HCT116 (cell line): Measurements from ENCODE around the gene PHACTR1. TPM values are rescaled to one million over a fixed set of nuclear protein-coding genes. Genes with fewer than 3 reads are reported as not detected.

ENCODE experiments used
- ATAC-seq: fragments of 200-7000 bp; cut with Tn5 transposase; 2 replicates; pipeline ENCODE4 v1.9.1; 2020; ENCODE audit warnings: mild to moderate bottlenecking, moderate library complexity
- BruUV-seq: library from RNA; stranded (reverse); fragments of 400-500 nt; replicated peaks from 2 replicates; lab custom pipeline; 2021; lab: Mats Ljungman, UMichigan
- CTCF ChIA-PET: fragments of 300-600 bp; sonication (Branson Sonifier 250); formaldehyde crosslinking; loops from one replicate; lab custom pipeline; 2021; ENCODE audit warnings: antibody characterized with exemption; lab: Charles Lee
- POLR2A ChIA-PET: fragments of 300-600, 350-600 bp; sonication (Branson Sonifier 250); formaldehyde crosslinking; loops from one replicate; lab custom pipeline; 2021; ENCODE audit warnings: antibody characterized with exemption; lab: Charles Lee
- RAD21 ChIA-PET, 2 experiments: fragments of 300-600 bp; sonication (Branson Sonifier 250); formaldehyde crosslinking; loops; one replicate each; lab custom pipeline; 2023; ENCODE audit warnings: low total read pairs in 2 of 2; ENCODE audit not compliant: uncharacterized antibody in 2 of 2, unreplicated experiment in 2 of 2, low non-redundant PET in 1 of 2; lab: Charles Lee
- DNase-seq: peaks from one replicate; pipeline ENCODE4 v3.0.0-alpha.2; 2010; ENCODE audit warnings: low read depth, low spot score
- H2AFZ ChIP-seq: fragments of 200-600 bp; shearing (Covaris generic), sonication (generic); 2 replicates; pipeline ENCODE4 v1.6.1; 2017; ENCODE audit warnings: low read depth, mixed run types, mixed read lengths, antibody characterized with exemption, low read length; ENCODE audit not compliant: poor library complexity, severe bottlenecking
- H3K27ac ChIP-seq: 2 replicates; pipeline ENCODE4 v1.5.1; 2012; ENCODE audit warnings: low read depth, low read length
- H3K27me3 ChIP-seq: fragments of 200-600 bp; sonication (generic); 2 replicates; pipeline ENCODE4 v1.6.1; 2016; ENCODE audit warnings: mixed run types, low read length, mixed read lengths; ENCODE audit not compliant: insufficient read depth
- H3K36me3 ChIP-seq, 2 experiments: fragments of 200-500 bp in 1 of 2; fragments of 200-600 bp in 1 of 2; sonication (Bioruptor generic) in 1 of 2; sonication (generic) in 1 of 2; 2 replicates each; pipeline versions ENCODE4 v1.5.1 to v1.6.1; 2014 to 2016; ENCODE audit warnings: low read length in 2 of 2, inconsistent platforms in 1 of 2, mixed read lengths in 1 of 2, mixed run types in 1 of 2; ENCODE audit not compliant: insufficient read depth in 2 of 2, control insufficient read depth in 1 of 2
- H3K4me1 ChIP-seq, 2 experiments: fragments of 200-600 bp in 1 of 2; sonication (generic) in 1 of 2; 2 replicates each; pipeline versions ENCODE4 v1.5.1 to v1.6.1; 2012 to 2017; ENCODE audit warnings: low read length in 2 of 2, inconsistent platforms in 1 of 2, mild to moderate bottlenecking in 1 of 2, mixed read lengths in 1 of 2, mixed run types in 1 of 2, moderate library complexity in 1 of 2; ENCODE audit not compliant: insufficient read depth in 2 of 2, control insufficient read depth in 1 of 2
- H3K4me2 ChIP-seq: fragments of 200-600 bp; sonication (generic); 2 replicates; pipeline ENCODE4 v1.6.1; 2017; ENCODE audit warnings: mixed run types, low read length, mixed read lengths
- H3K4me3 ChIP-seq, 2 experiments: fragments of 200-600 bp in 1 of 2; sonication (generic) in 1 of 2; replicated peaks in 1 of 2; 2 replicates each; pipeline ENCODE4 v1.5.1; 2011 to 2016; ENCODE audit warnings: low read length in 2 of 2, control low read depth in 1 of 2, low read depth in 1 of 2, mild to moderate bottlenecking in 1 of 2, mixed read lengths in 1 of 2, mixed run types in 1 of 2
- H3K79me2 ChIP-seq: fragments of 200-600 bp; sonication (generic); 2 replicates; pipeline ENCODE4 v1.6.1; 2017; ENCODE audit warnings: mild to moderate bottlenecking, mixed run types, low read length, moderate library complexity, mixed read lengths; ENCODE audit not compliant: insufficient read depth
- H3K9ac ChIP-seq: fragments of 200-600 bp; sonication (generic); 2 replicates; pipeline ENCODE4 v1.6.1; 2016; ENCODE audit warnings: low read length, mixed read lengths
- H3K9me2 ChIP-seq: fragments of 200-600 bp; sonication (generic), shearing (Covaris generic); 2 replicates; pipeline ENCODE4 v1.6.1; 2017; ENCODE audit warnings: mixed run types, mild to moderate bottlenecking, moderate library complexity; ENCODE audit not compliant: insufficient read depth
- H3K9me3 ChIP-seq, 2 experiments: fragments of 200-500 bp in 1 of 2; fragments of 200-600 bp in 1 of 2; sonication (Bioruptor generic) in 1 of 2; sonication (generic) in 1 of 2; 2 replicates each; pipeline ENCODE4 v1.6.1; 2014 to 2017; ENCODE audit warnings: low read length in 2 of 2, mixed read lengths in 2 of 2, inconsistent platforms in 1 of 2, low read depth in 1 of 2, mild to moderate bottlenecking in 1 of 2, mixed run types in 1 of 2, moderate library complexity in 1 of 2; ENCODE audit not compliant: control insufficient read depth in 1 of 2, insufficient read depth in 1 of 2
- H4K20me1 ChIP-seq: fragments of 200-600 bp; sonication (generic), shearing (Covaris generic); 2 replicates; pipeline ENCODE4 v1.6.1; 2017; ENCODE audit warnings: mixed run types, mild to moderate bottlenecking, moderate library complexity; ENCODE audit not compliant: insufficient read depth
- CBX3 ChIP-seq: IDR thresholded peaks from 2 replicates; pipeline ENCODE4 v1.6.1; 2012; ENCODE audit warnings: low read depth
- CEBPB ChIP-seq: IDR thresholded peaks from 2 replicates; pipeline ENCODE4 v1.6.1; 2012; ENCODE audit warnings: low read depth
- EGR1 ChIP-seq: IDR thresholded peaks from 2 replicates; pipeline ENCODE4 v1.6.1; 2012; ENCODE audit warnings: low read depth
- ELF1 ChIP-seq: IDR thresholded peaks from 2 replicates; pipeline ENCODE4 v1.6.1; 2012; ENCODE audit warnings: low read depth, borderline replicate concordance
- EZH2 ChIP-seq: fragments of 200-600 bp; sonication (generic); IDR thresholded peaks from 2 replicates; pipeline ENCODE4 v1.6.1; 2017; ENCODE audit warnings: antibody characterized with exemption, mixed run types
- EZH2phosphoT487 ChIP-seq: fragments of 200-600 bp; IDR thresholded peaks from 2 replicates; pipeline ENCODE4 v1.6.1; 2018; ENCODE audit warnings: antibody characterized with exemption, borderline replicate concordance
- FOSL1 ChIP-seq: IDR thresholded peaks from 2 replicates; pipeline ENCODE4 v1.6.1; 2012; ENCODE audit warnings: low read depth
- POLR2A ChIP-seq: IDR thresholded peaks from 2 replicates; pipeline ENCODE4 v1.7.0; 2011; ENCODE audit warnings: borderline replicate concordance; ENCODE audit not compliant: insufficient read depth, insufficient read length; ENCODE audit errors: extremely low read depth
- POLR2AphosphoS5 ChIP-seq: IDR thresholded peaks from 2 replicates; pipeline ENCODE4 v1.6.1; 2011; ENCODE audit warnings: mild to moderate bottlenecking, low read depth, low read length, moderate library complexity
- RAD21 ChIP-seq: IDR thresholded peaks from 2 replicates; pipeline ENCODE4 v1.6.1; 2012; ENCODE audit warnings: low read depth, mild to moderate bottlenecking
- SIN3A ChIP-seq: IDR thresholded peaks from 2 replicates; pipeline ENCODE4 v1.6.1; 2012; ENCODE audit warnings: low read depth
- TCF7L2 ChIP-seq: IDR thresholded peaks from 2 replicates; pipeline ENCODE4 v1.7.0; 2011; ENCODE audit warnings: borderline replicate concordance, inconsistent platforms; ENCODE audit not compliant: insufficient read depth, insufficient read length; ENCODE audit errors: extremely low read depth
- ZFX ChIP-seq: fragments of 450-650 bp; IDR thresholded peaks from 2 replicates; pipeline ENCODE4 v1.6.1; 2017
- intact Hi-C: fragments of 100-400 bp; cut with micrococcal nuclease; formaldehyde crosslinking; loops from 2 replicates; pipeline ENCODE4 v1.10.0; 2022
- total RNA-seq: library from RNA; stranded (reverse); gene quantifications from one replicate; pipeline ENCODE4 v1.2.1, GENCODE V29; 2021; ENCODE audit not compliant: unreplicated experiment
- TF ChIP-seq, protein P1 (sequence below), 3 experiments: fragments of 200-600 bp in 1 of 3; sonication (generic) in 1 of 3; IDR thresholded peaks in 2 of 3; conservative IDR thresholded peaks in 1 of 3; 2 replicates each; pipeline ENCODE4 v1.5.1; 2012 to 2017; ENCODE audit warnings: low read depth in 2 of 3, low read length in 2 of 3, antibody characterized with exemption in 1 of 3, borderline replicate concordance in 1 of 3, control low read depth in 1 of 3, mild to moderate bottlenecking in 1 of 3, mixed read lengths in 1 of 3, mixed run types in 1 of 3, moderate library complexity in 1 of 3; ENCODE audit not compliant: insufficient read depth in 1 of 3
- TF ChIP-seq, protein P2 (sequence below): IDR thresholded peaks from 2 replicates; pipeline ENCODE4 v1.6.1; 2012

The PHACTR1 gene
- total RNA-seq, 1 experiment from 2014 or later, result 0.17 TPM

GRCh38 chr6:13015379-13015681, 298.8 kb downstream of the PHACTR1 start:
- no peak for TF ChIP-seq EZH2
- no peak for TF ChIP-seq CEBPB
- no peak for TF ChIP-seq RAD21
- no peak for TF ChIP-seq ZFX
- TF ChIP-seq, protein P1, sequence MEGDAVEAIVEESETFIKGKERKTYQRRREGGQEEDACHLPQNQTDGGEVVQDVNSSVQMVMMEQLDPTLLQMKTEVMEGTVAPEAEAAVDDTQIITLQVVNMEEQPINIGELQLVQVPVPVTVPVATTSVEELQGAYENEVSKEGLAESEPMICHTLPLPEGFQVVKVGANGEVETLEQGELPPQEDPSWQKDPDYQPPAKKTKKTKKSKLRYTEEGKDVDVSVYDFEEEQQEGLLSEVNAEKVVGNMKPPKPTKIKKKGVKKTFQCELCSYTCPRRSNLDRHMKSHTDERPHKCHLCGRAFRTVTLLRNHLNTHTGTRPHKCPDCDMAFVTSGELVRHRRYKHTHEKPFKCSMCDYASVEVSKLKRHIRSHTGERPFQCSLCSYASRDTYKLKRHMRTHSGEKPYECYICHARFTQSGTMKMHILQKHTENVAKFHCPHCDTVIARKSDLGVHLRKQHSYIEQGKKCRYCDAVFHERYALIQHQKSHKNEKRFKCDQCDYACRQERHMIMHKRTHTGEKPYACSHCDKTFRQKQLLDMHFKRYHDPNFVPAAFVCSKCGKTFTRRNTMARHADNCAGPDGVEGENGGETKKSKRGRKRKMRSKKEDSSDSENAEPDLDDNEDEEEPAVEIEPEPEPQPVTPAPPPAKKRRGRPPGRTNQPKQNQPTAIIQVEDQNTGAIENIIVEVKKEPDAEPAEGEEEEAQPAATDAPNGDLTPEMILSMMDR (IDR thresholded peaks at IDR 0.05 in 2 of 3, conservative IDR thresholded peaks at IDR 0.05 in 1 of 3; ENCODE audit: borderline replicate concordance in 1 of 3, insufficient read depth in 1 of 3, low read depth in 2 of 3, low read length in 2 of 3), result no peak
- no peak for TF ChIP-seq POLR2A
- TF ChIP-seq EGR1, result no peak
- TF ChIP-seq, protein P2, sequence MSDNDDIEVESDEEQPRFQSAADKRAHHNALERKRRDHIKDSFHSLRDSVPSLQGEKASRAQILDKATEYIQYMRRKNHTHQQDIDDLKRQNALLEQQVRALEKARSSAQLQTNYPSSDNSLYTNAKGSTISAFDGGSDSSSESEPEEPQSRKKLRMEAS, result no peak
- TF ChIP-seq TCF7L2, result no peak
- no peak for TF ChIP-seq POLR2AphosphoS5
- TF ChIP-seq ELF1, result no peak
- no peak for TF ChIP-seq FOSL1
- no peak for TF ChIP-seq CBX3
- TF ChIP-seq EZH2phosphoT487, result no peak
- TF ChIP-seq SIN3A, result no peak
- no peaks in the 10 kb centered on the region for H3K4me1 ChIP-seq
- CTCF ChIA-PET, result no interaction called here
- POLR2A ChIA-PET, result no interaction called here
- H4K20me1 ChIP-seq, result no peaks in the 10 kb centered on the region
- H3K79me2 ChIP-seq, result no peaks in the 10 kb centered on the region
- intact Hi-C loops, result no loop called here
- H3K9ac ChIP-seq, result no peak overlapping the region
- no peak for ATAC-seq
- H3K4me2 ChIP-seq, result no peak overlapping the region
- no TSS peak for BruUV-seq
- RAD21 ChIA-PET, result no interaction called here
- no peak overlapping the region for H3K27ac ChIP-seq
- H3K9me3 ChIP-seq, result no peaks in the 10 kb centered on the region
- H3K4me3 ChIP-seq, result no peak overlapping the region
- H3K27me3 ChIP-seq, result peaks cover 32% of the 10 kb centered on the region
- no peak for DNase-seq
- H3K9me2 ChIP-seq, result no peaks in the 10 kb centered on the region
- H3K36me3 ChIP-seq, result no peaks in the 10 kb centered on the region
- no peak overlapping the region for H2AFZ ChIP-seq
